SIG-M5 treated with dmso at 0.1 percent for 504 hours (cell line): ENCODE data around the gene MOBP.

Experiments
- DNase-seq: peaks from one replicate; lab custom pipeline; 2025; ENCODE audit not compliant: unreplicated experiment; lab: John Stamatoyannopoulos, UW

Gene MOBP

DNA sequence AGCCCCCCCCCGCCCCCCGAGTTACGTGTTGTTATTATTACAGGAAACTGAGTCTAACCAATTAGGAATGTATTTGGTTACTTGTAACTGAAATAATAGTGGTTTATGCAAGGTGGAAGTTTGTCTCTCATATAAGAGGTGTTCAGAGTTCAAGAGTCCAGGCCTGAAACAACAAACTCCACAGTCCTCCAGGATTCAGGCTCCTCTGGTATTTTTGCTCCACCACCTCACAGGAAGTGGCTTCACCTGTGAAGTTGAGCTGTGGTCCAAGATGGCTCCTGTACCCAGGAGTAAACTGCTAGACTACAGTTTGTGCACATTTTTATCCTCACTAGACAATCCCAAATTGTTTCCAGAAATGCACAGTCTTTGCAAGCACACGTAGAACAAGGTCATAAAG lies 27.3 kb downstream of the MOBP start:
- no peak for DNase-seq

DNA sequence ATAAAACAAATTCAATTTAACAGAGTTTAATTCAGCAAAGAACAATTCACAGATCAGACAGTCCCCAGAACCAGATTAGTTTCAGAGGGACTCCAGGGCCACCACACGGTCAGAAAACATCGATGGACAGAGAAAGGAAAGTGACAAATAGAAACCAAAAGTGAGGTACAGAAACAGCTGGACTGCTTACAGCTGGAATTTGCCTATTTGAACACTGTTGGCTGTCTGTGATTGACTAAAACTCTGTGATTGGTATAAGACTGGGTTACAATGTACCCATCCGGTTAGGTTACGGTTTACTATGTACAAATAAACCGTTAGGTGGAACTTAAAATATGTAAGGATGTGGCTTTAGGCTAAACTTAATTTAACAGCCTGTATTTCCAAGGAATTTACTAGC lies 30.3 kb downstream of the MOBP start:
- DNase-seq, result no peak

- no peak for DNase-seq
These were observed 32.3 kb downstream of the MOBP start for GRCh38 chr3:39499651-39500273.

- no peak for DNase-seq
These were observed 33.6 kb downstream of the MOBP start for GRCh38 chr3:39501059-39501458.

GRCh38 chr3:39501968-39502837 lies 34.7 kb downstream of the MOBP start:
- no peak for DNase-seq

DNA sequence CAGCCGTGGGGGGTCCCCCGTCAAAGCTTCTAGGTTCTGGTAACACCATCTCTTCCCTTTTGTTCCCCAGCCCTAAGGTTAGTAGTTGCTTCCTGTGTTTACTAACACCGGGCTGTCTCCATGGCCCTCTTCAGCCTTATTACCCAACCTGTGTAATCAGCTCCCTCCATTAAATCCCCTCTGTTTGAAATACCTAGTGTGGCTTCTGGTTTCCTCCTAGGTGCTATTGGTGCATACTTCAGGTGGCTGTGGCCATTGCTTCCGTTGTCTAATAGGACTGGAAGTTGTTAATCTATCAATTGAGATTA lies 35.3 kb downstream of the MOBP start:
- no peak for DNase-seq

DNA sequence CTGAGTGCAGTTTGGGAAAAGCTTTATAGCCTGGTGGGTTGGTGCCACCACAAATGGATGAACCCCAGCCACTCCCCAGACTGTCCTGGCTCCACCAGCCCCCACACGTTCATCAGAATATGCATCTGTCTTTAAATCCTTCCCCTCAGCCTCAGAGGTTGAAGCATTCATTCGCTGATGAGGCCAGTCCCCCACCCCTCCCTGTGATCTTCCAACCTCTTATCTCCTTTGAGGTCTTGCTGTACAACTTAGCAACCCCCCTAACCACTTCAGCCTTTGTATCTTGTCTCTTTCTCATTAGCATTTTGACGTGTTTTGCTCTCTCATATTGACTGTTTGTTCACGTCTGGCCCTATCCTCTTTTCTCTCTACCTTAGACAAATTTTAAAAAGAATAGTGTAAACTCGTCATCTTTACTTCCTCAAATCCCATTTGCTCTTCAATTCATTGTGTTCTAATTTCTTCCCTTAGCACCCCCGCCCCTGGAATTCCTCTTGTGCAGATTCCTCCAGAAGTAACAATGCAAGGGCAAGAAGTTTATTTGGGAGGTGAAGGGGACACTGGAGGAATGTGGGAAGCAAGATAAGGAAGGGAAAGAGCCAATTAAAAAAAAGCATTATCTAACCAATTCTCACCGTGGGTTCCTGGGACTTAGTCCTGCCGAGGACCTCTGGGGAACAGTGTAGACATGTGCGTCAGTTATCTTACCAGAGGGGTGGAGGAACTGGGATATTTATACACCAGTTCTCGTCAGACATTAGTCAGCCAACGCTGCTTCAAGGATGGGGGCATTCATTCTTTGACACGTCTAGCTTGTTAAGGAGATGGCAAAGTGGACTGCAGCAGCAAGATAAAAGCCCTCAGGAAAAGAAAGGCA lies 38.6 kb downstream of the MOBP start:
- DNase-seq, result no peak

DNA sequence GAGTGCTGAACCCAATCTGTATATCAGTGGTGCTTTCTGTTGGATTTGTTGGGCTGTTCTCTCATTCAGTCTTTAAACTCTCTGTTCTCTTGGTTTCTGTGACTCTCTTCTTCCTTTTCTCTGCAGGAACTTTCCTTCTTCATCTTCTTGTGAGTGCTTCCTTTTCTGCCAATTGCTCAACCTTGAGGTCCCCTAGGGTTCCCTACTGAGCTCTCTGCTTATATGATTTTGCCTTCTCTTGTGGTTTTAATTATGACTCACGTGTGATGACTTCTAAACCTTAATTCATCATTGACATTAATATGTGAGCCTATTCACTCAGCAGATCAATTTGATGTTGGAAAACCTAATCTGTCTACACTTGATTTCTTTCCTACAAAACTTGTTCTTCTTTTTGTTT lies 39.4 kb downstream of the MOBP start:
- peak; percentile 20 for DNase-seq

DNA sequence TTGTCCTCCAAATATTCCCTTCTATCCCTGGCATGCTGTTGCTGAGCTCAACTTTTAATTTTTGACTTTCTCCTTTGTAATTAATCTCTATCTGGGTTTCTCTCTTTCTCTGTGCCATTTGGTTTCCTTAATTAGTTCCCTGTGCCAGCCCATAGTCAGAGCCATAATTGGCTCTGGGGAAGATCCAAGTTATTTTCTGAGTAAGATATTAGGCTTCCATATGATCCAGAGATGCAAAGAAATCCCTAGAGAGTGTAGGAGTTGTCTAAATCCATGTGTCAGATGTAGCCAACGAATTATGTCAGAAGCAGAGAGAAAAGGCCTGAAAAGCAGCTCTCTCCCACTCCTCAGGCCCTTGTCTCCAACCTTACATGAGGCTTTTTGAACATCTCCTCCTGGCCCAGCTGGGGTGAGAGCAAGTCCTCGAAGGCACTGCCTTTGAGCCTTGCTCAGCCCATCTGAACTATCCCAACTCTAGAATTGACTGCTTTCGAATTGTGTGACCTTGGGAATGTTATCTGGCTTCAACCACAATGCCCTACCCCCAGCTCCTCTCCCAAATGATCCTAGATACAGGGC lies 46.4 kb downstream of the MOBP start:
- DNase-seq, result no peak

GRCh38 chr3:39515681-39516441 lies 48.4 kb downstream of the MOBP start:
- no peak for DNase-seq

GRCh38 chr3:39519103-39519502 lies 51.6 kb downstream of the MOBP start:
- DNase-seq, result no peak

DNA sequence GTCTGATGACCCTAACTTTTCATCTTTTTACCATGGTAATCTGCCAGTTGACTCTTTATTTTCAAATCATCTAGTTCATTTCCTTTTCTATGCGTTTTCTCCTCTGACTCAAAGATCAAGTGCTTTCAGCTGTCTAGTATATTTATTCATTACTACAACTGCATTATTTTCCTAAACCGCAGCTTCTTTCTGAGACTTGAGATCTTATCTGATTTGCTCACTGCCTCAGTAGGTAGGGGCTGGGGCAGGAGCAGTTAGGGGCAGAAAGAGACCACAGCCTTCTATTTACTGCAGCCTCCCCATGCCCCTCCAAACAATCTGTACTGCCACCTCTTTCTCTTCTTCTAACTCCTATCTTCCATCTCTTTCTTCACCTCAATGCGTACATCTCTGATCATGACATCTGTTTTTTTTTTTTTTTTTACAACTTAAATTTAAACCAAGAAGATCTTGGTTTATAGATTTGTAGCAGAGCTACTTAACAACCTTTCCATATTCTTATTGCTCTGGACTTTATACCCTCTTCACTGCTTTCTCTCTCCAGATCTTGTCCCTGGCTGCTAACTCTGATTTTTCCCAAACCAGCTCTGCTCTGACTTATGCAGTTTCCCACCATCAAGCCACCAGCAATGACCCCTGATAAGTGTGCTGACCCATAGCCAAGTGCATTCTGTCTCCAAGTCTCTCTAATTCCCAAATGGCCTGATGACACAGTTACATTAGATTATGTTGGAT lies 52.2 kb downstream of the MOBP start:
- no peak for DNase-seq

DNA sequence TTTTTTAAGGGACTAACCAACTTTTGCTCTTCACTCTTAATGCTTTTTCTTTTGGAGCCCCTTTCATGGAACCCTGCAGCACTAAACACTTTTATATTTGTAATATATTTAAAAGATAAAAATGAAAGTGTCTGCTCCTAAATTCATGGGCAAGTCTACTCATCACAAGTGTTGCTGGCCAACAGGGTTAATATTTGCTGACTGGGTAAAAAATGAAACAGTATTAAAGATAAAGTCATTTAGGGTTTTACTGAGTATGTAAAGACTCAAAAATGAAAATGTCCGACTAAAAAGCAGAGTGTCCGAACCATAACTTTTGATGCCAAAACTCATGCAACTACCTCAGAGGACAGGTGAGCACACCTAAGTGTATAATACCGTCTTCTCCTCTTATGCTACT lies 54.0 kb downstream of the MOBP start:
- DNase-seq, result no peak

DNA sequence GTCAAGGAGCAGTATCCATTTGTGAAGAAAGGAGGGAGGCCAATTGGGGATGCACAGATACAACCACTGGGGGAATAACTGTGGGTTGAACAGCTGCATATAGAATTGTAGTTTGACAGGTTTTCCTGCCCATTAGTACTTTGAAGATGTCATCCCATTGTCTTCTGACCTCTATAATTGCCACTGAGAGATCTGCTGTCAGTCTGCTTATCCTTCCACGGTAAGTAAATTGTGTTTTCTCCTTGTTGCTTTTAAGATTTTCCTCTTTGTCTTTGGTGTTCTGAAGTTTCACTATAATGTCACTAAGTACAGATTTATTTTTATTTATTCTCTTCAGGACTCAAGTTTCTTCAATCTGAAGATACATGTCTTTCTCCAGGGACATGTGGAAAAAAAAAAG lies 56.6 kb downstream of the MOBP start:
- no peak for DNase-seq

DNA sequence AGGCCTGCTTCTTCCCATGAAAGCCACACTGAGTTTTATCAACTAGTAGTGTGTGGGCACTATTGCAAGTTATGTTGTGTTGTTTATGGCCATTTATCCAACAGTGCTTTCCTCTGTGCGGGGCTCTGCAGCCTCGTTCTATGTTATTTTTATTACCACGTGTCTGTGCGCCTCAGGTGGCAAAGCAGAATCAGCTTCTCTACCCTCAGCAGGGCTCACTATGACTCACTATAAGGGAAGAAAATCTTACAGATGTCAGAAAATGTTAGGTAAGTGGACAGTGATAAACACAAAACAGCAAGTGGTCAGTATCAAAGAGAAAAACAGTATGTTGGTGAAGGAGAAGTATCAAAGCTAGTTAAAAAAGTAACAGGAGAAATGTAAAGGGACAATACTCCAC lies 61.4 kb downstream of the MOBP start:
- DNase-seq, result no peak

DNA sequence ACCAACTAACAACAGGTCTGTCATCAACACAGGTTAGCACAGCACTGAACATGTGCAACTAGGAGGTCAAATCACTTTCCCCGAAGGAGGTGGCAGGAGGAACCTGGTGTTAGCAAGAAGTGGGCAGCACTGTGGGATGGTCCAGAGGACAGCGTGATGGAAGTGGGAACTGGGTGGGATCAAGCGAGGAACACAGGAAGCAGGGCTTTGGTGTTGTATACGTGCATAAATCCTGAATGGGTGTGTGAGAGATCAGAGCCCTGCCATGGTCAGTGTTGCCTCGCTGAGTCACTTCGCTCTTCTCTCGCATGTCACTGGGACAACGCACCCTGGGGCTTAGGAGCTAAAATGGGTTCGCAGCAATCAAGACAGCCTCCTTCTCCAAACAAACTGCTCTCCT lies 62.1 kb downstream of the MOBP start:
- DNase-seq, result no peak

GRCh38 chr3:39531066-39531465 lies 63.6 kb downstream of the MOBP start:
- no peak for DNase-seq

GRCh38 chr3:39531665-39532064 lies 64.2 kb downstream of the MOBP start:
- no peak for DNase-seq

DNA sequence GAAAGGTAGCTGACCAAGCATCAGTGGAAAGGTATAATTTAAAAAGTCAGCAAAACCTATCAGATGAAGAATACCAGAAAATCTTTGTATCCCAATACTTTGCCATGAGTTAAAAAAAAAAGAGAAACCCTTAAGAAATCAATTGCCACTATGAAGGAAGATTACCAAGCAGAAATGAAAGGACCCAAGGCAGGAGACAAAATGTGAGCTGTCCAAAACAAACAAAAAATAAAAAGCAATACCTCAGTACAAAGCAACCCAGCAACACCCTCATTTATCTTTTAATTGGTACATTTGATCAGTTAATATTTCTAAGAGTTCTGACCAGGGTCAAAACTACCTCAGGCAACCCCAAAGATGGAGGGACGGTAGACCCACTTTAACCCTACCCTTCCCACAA lies 65.3 kb downstream of the MOBP start:
- DNase-seq, result no peak

DNA sequence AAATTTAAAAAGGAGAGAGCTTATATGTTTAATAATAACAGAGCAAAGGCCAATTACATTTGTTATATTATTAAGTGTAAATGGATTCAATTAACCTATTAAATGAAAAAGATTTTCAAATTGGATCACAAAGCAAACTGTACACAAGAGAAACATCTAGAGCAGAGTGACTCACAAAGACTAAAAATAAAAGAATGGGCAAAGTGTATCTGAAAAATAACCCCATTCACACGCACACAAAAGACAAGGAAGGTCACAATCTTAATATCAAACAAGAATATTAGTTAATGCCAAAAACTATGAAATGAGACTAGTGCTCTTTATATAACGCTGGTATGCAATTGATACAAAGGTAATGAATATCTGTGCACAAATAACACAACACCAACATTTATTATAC lies 65.7 kb downstream of the MOBP start:
- DNase-seq, result no peak
